Measurements from ENCODE around the gene GFPT1.

GRCh38 chr2:69272803-69273471, 114.1 kb downstream of the GFPT1 start:
- TF ChIP-seq CTCF (IDR thresholded peaks at IDR 0.05) (no peak), POLR2A (IDR thresholded peaks at IDR 0.05) (no peak)
